Measurements from ENCODE around the gene SHISA4. TPM values are rescaled to one million over a fixed set of nuclear protein-coding genes. Genes with fewer than 3 reads are reported as not detected.
A peak's percentile ranks its signal among the peaks of the same experiment; 100 is the strongest.

Gene SHISA4
- total RNA-seq, 1 experiment from 2014 or later = 31.9 TPM

GRCh38 chr1:201859424-201859823 lies 29.3 kb upstream of the SHISA4 start:
- Histone ChIP-seq H3K27me3 (replicated peaks) (no peaks in the 10 kb centered on the region), H3K9me3 (replicated peaks) (no peaks in the 10 kb centered on the region), H3K4me3 (no peak overlapping the region), H3K36me3 (peaks cover 87% of the 10 kb centered on the region), H3K4me1 (replicated peaks) (no peaks in the 10 kb centered on the region), H3K27ac (no peak overlapping the region)
- DNase-seq (ENCODE audit: low read depth in 1 of 2, low spot score in 2 of 2) = no peak

GRCh38 chr1:201861448-201861847 lies 27.2 kb upstream of the SHISA4 start:
- DNase-seq (ENCODE audit: low read depth in 1 of 2, low spot score in 2 of 2) = no peak

GRCh38 chr1:201870397-201870796 lies 18.3 kb upstream of the SHISA4 start:
- H3K27ac ChIP-seq = no peak overlapping the region
- no peak for DNase-seq (ENCODE audit: low read depth in 1 of 2, low spot score in 2 of 2)
- H3K4me1 ChIP-seq (replicated peaks) = 0 out of 2 replicates have a peak, but pooled peaks cover 4% of the 10 kb centered on the region

More at GRCh38 chr1:201861448-201861847, 27.2 kb upstream of the SHISA4 start:
- H3K4me3 ChIP-seq = no peak overlapping the region
- no peaks in the 10 kb centered on the region for H3K9me3 ChIP-seq (replicated peaks)
- H3K27ac ChIP-seq = no peak overlapping the region
- H3K4me1 ChIP-seq (replicated peaks) = no peaks in the 10 kb centered on the region
- H3K27me3 ChIP-seq (replicated peaks) = no peaks in the 10 kb centered on the region
- peaks cover 82% of the 10 kb centered on the region for H3K36me3 ChIP-seq

GRCh38 chr1:201874672-201875071 lies 14.0 kb upstream of the SHISA4 start:
- H3K36me3 ChIP-seq = peaks cover 83% of the 10 kb centered on the region
- no peak overlapping the region for H3K4me3 ChIP-seq
- H3K9me3 ChIP-seq (replicated peaks) = no peaks in the 10 kb centered on the region
- H3K4me1 ChIP-seq (replicated peaks) = 0 out of 2 replicates have a peak, but pooled peaks cover 4% of the 10 kb centered on the region
- DNase-seq (ENCODE audit: low read depth in 1 of 2, low spot score in 2 of 2) = no peak
- H3K27me3 ChIP-seq (replicated peaks) = no peaks in the 10 kb centered on the region
- no peak overlapping the region for H3K27ac ChIP-seq

More at GRCh38 chr1:201870397-201870796, 18.3 kb upstream of the SHISA4 start:
- Histone ChIP-seq H3K9me3 (replicated peaks) (no peaks in the 10 kb centered on the region), H3K4me3 (no peak overlapping the region), H3K27me3 (replicated peaks) (no peaks in the 10 kb centered on the region), H3K36me3 (peaks cover 88% of the 10 kb centered on the region)

GRCh38 chr1:201876148-201876818 lies 12.4 kb upstream of the SHISA4 start:
- Histone ChIP-seq H3K4me1 (replicated peaks) (no peaks in the 10 kb centered on the region), H3K27me3 (replicated peaks) (no peaks in the 10 kb centered on the region), H3K36me3 (peaks cover 67% of the 10 kb centered on the region), H3K4me3 (no peak overlapping the region), H3K27ac (no peak overlapping the region), H3K9me3 (replicated peaks) (no peaks in the 10 kb centered on the region)
- no peak for DNase-seq (ENCODE audit: low read depth in 1 of 2, low spot score in 2 of 2)

GRCh38 chr1:201877877-201878401 lies 10.8 kb upstream of the SHISA4 start:
- Histone ChIP-seq H3K9me3 (replicated peaks) (no peaks in the 10 kb centered on the region), H3K27me3 (replicated peaks) (no peaks in the 10 kb centered on the region), H3K4me3 (no peak overlapping the region), H3K27ac (no peak overlapping the region), H3K4me1 (replicated peaks) (peaks cover 6% of the 10 kb centered on the region), H3K36me3 (peaks cover 50% of the 10 kb centered on the region)
- peak in 1 of 2 experiments; percentile 49 for DNase-seq (ENCODE audit: low read depth in 1 of 2, low spot score in 2 of 2)

- Histone ChIP-seq H3K4me1 (replicated peaks) (peaks cover 30% of the 10 kb centered on the region), H3K27ac (no peak overlapping the region), H3K27me3 (replicated peaks) (no peaks in the 10 kb centered on the region), H3K36me3 (peaks cover 26% of the 10 kb centered on the region), H3K4me3 (no peak overlapping the region), H3K9me3 (replicated peaks) (no peaks in the 10 kb centered on the region)
- no peak for DNase-seq (ENCODE audit: low read depth in 1 of 2, low spot score in 2 of 2)
Measured at GRCh38 chr1:201880928-201881571, 7.6 kb upstream of the SHISA4 start.

- no peaks in the 10 kb centered on the region for H3K27me3 ChIP-seq (replicated peaks)
- no peak overlapping the region for H3K27ac ChIP-seq
- DNase-seq (ENCODE audit: low read depth in 1 of 2, low spot score in 2 of 2) = no peak
- H3K4me3 ChIP-seq = no peak overlapping the region
- no peaks in the 10 kb centered on the region for H3K9me3 ChIP-seq (replicated peaks)
- H3K36me3 ChIP-seq = peaks cover 20% of the 10 kb centered on the region
- H3K4me1 ChIP-seq (replicated peaks) = peaks cover 30% of the 10 kb centered on the region
Measured at GRCh38 chr1:201881617-201882016, 7.1 kb upstream of the SHISA4 start.

- peaks cover 10% of the 10 kb centered on the region; the same call in 1 of the 2 replicates for H3K36me3 ChIP-seq
- H3K27me3 ChIP-seq (replicated peaks) = no peaks in the 10 kb centered on the region
- H3K27ac ChIP-seq = peak overlapping the region; percentile 34
- H3K4me3 ChIP-seq = no peak overlapping the region
- no peaks in the 10 kb centered on the region for H3K9me3 ChIP-seq (replicated peaks)
- H3K4me1 ChIP-seq (replicated peaks) = peaks cover 32% of the 10 kb centered on the region
- DNase-seq (ENCODE audit: low read depth in 1 of 2, low spot score in 2 of 2) = peak in 1 of 2 experiments; percentile 67
Measured at GRCh38 chr1:201882665-201883132, 6.0 kb upstream of the SHISA4 start.

- H3K4me1 ChIP-seq (replicated peaks) = peaks cover 37% of the 10 kb centered on the region
- no peak for DNase-seq (ENCODE audit: low read depth in 1 of 2, low spot score in 2 of 2)
- no peak overlapping the region for H3K4me3 ChIP-seq
- no peaks in the 10 kb centered on the region for H3K9me3 ChIP-seq (replicated peaks)
- peak overlapping the region; percentile 34 for H3K27ac ChIP-seq
- no peaks in the 10 kb centered on the region for H3K27me3 ChIP-seq (replicated peaks)
- H3K36me3 ChIP-seq = peaks cover 6% of the 10 kb centered on the region; the same call in 1 of the 2 replicates
Measured at GRCh38 chr1:201883266-201883665, 5.4 kb upstream of the SHISA4 start.

- no peak overlapping the region for H3K27ac ChIP-seq
- H3K4me1 ChIP-seq (replicated peaks) = peaks cover 43% of the 10 kb centered on the region
- DNase-seq (ENCODE audit: low read depth in 1 of 2, low spot score in 2 of 2) = no peak
- no peak overlapping the region for H3K4me3 ChIP-seq
- H3K9me3 ChIP-seq (replicated peaks) = no peaks in the 10 kb centered on the region
- H3K36me3 ChIP-seq = 0 out of 2 replicates have a peak, but pooled peaks cover under 1% of the 10 kb centered on the region
- H3K27me3 ChIP-seq (replicated peaks) = no peaks in the 10 kb centered on the region
Measured at GRCh38 chr1:201883786-201884185, 4.9 kb upstream of the SHISA4 start.

GRCh38 chr1:201884425-201884824 lies 4.3 kb upstream of the SHISA4 start:
- H3K4me1 ChIP-seq (replicated peaks) = peaks cover 49% of the 10 kb centered on the region
- H3K9me3 ChIP-seq (replicated peaks) = no peaks in the 10 kb centered on the region
- H3K4me3 ChIP-seq = no peak overlapping the region
- DNase-seq (ENCODE audit: low read depth in 1 of 2, low spot score in 2 of 2) = no peak
- no peak overlapping the region for H3K27ac ChIP-seq
- H3K27me3 ChIP-seq (replicated peaks) = no peaks in the 10 kb centered on the region
- H3K36me3 ChIP-seq = no peaks in the 10 kb centered on the region

GRCh38 chr1:201885531-201886075 lies 3.1 kb upstream of the SHISA4 start:
- Histone ChIP-seq H3K36me3 (peaks cover 5% of the 10 kb centered on the region), H3K4me3 (no peak overlapping the region), H3K27ac (no peak overlapping the region), H3K9me3 (replicated peaks) (no peaks in the 10 kb centered on the region), H3K27me3 (replicated peaks) (no peaks in the 10 kb centered on the region), H3K4me1 (replicated peaks) (peaks cover 51% of the 10 kb centered on the region)
- DNase-seq (ENCODE audit: low read depth in 1 of 2, low spot score in 2 of 2) = no peak

Data from SJSA1 (cell line).